ENCODE results near the gene ZNF549.

The ZNF549 gene

GRCh38 chr19:57599377-57599760, 72.2 kb downstream of the ZNF549 start:
- in situ Hi-C loops (cut with HindIII; ENCODE audit: low sequenced_read_pairs) = no loop called here
- DNase-seq (ENCODE audit: low read depth, low spot score) = no peak
- H3K4me3 ChIP-seq (ENCODE audit: low read depth, low read length) = peak overlapping the region; percentile 80
- TF ChIP-seq CTCF (IDR thresholded peaks at IDR 0.05; ENCODE audit: low read depth, low read length) = no peak

GRCh38 chr19:57599761-57600383, 72.7 kb downstream of the ZNF549 start, which contains the start of gene ZNF530:
TSS of gene ZNF530 (plus strand) at chr19:57599885. CDS start at chr19:57604346, 4,461 bp downstream.
- H3K4me3 ChIP-seq (ENCODE audit: low read depth, low read length) = peak within 1 kb of the TSS; percentile 80
- TF ChIP-seq CTCF (IDR thresholded peaks at IDR 0.05; ENCODE audit: low read depth, low read length) = no peak
- peak; percentile 90 for DNase-seq (ENCODE audit: low read depth, low spot score)
- in situ Hi-C loops (cut with HindIII; ENCODE audit: low sequenced_read_pairs) = no loop called here

GRCh38 chr19:57606931-57607330, 79.8 kb downstream of the ZNF549 start:
- in situ Hi-C loops (cut with HindIII; ENCODE audit: low sequenced_read_pairs) = no loop called here
- no peak for DNase-seq (ENCODE audit: low read depth, low spot score)
- H3K4me3 ChIP-seq (ENCODE audit: low read depth, low read length) = no peak overlapping the region
- TF ChIP-seq CTCF (IDR thresholded peaks at IDR 0.05; ENCODE audit: low read depth, low read length) = no peak

Data from astrocyte of the spinal cord (primary cell).